Right atrium auricular region (tissue), 2 donors: Measurements from ENCODE around the gene CACNA2D4. TPM values are rescaled to one million over a fixed set of nuclear protein-coding genes. Genes with fewer than 3 reads are reported as not detected.

ENCODE experiments used
- DNase-seq: peaks from one replicate; pipeline ENCODE4 v3.0.0-alpha.2; 2019; ENCODE audit warnings: low spot score
- H3K27ac ChIP-seq, 2 donors: fragments of 200-600 bp; sonication (generic); 1 replicate in 1 of 2; 2 replicates in 1 of 2; pipeline ENCODE4 v1.5.1; 2016 to 2019
- H3K27me3 ChIP-seq, 2 donors: fragments of 200-600 bp; sonication (generic); one replicate each; pipeline versions ENCODE4 v1.5.1 to v1.6.0; 2017 to 2019
- H3K36me3 ChIP-seq: fragments of 200-600 bp; sonication (generic); one replicate; pipeline ENCODE4 v1.5.1; 2016
- H3K4me1 ChIP-seq, 2 donors: fragments of 200-600 bp; sonication (generic); one replicate each; pipeline versions ENCODE4 v1.5.1 to v1.6.0; 2017 to 2019
- H3K4me3 ChIP-seq, 2 donors: fragments of 200-600 bp; sonication (generic); 1 replicate in 1 of 2; 2 replicates in 1 of 2; pipeline ENCODE4 v1.5.1; 2017 to 2019; ENCODE audit warnings: mild to moderate bottlenecking in 1 of 2, moderate library complexity in 1 of 2
- H3K9me3 ChIP-seq, 2 donors: fragments of 200-600 bp; sonication (generic); one replicate each; pipeline ENCODE4 v1.5.1; 2019
- CTCF ChIP-seq, 2 donors: fragments of 200-600 bp; sonication (generic); IDR thresholded peaks; one replicate each; pipeline ENCODE4 v1.5.1; 2019; ENCODE audit warnings: antibody characterized with exemption in 2 of 2
- total RNA-seq, 2 donors: library from RNA; depleted of rRNA; stranded (reverse); fragments of >200 nt; gene quantifications; one replicate each; pipeline ENCODE4 v1.1.0, GENCODE V29; 2016

CACNA2D4 gene
- total RNA-seq, 2 donors from 2014 or later: 1.6 to 4.1 TPM

GRCh38 chr12:1799051-1799881 lies 119.2 kb downstream of the CACNA2D4 start:
- no peak for DNase-seq
- H3K4me1 ChIP-seq: peaks cover 0 to 28% of the 10 kb centered on the region in 2 donors
- no peaks in the 10 kb centered on the region for H3K9me3 ChIP-seq
- H3K27ac ChIP-seq: no peak overlapping the region
- H3K4me3 ChIP-seq: no peak overlapping the region
- no peaks in the 10 kb centered on the region for H3K36me3 ChIP-seq
- no peak for TF ChIP-seq CTCF (IDR thresholded peaks at IDR 0.05)
- H3K27me3 ChIP-seq: no peaks in the 10 kb centered on the region

- peak; percentile 55 for DNase-seq
- peaks cover 0 to 27% of the 10 kb centered on the region in 2 donors for H3K4me1 ChIP-seq
- H3K36me3 ChIP-seq: no peaks in the 10 kb centered on the region
- H3K27me3 ChIP-seq: no peaks in the 10 kb centered on the region
- H3K27ac ChIP-seq: no peak overlapping the region
- H3K4me3 ChIP-seq: no peak overlapping the region
- no peak for TF ChIP-seq CTCF (IDR thresholded peaks at IDR 0.05)
- H3K9me3 ChIP-seq: no peaks in the 10 kb centered on the region
These were observed 119.8 kb downstream of the CACNA2D4 start for GRCh38 chr12:1798641-1799020.

- Histone ChIP-seq H3K36me3 (no peaks in the 10 kb centered on the region), H3K9me3 (no peaks in the 10 kb centered on the region), H3K4me3 (no peak overlapping the region), H3K4me1 (peaks cover 0 to 27% of the 10 kb centered on the region in 2 donors), H3K27me3 (no peaks in the 10 kb centered on the region), H3K27ac (no peak overlapping the region)
- TF ChIP-seq CTCF (IDR thresholded peaks at IDR 0.05): no peak
- peak; percentile 57 for DNase-seq
These were observed 120.3 kb downstream of the CACNA2D4 start for GRCh38 chr12:1797991-1798640.

GRCh38 chr12:1797011-1797901 lies 121.2 kb downstream of the CACNA2D4 start:
- DNase-seq: peak; percentile 68
- TF ChIP-seq CTCF (IDR thresholded peaks at IDR 0.05): peak in 1 of 2 donors; percentile 18
- H3K27ac ChIP-seq: peak overlapping the region; percentile 77 to 82
- no peaks in the 10 kb centered on the region for H3K27me3 ChIP-seq
- no peaks in the 10 kb centered on the region for H3K9me3 ChIP-seq
- no peaks in the 10 kb centered on the region for H3K36me3 ChIP-seq
- peak overlapping the region; percentile 40 to 64 for H3K4me3 ChIP-seq
- peaks cover 0 to 27% of the 10 kb centered on the region in 2 donors for H3K4me1 ChIP-seq

GRCh38 chr12:1796515-1797010 lies 121.9 kb downstream of the CACNA2D4 start:
- H3K4me1 ChIP-seq: peaks cover 0 to 29% of the 10 kb centered on the region in 2 donors
- peak; percentile 67 for DNase-seq
- H3K9me3 ChIP-seq: no peaks in the 10 kb centered on the region
- no peaks in the 10 kb centered on the region for H3K36me3 ChIP-seq
- no peak for TF ChIP-seq CTCF (IDR thresholded peaks at IDR 0.05)
- no peaks in the 10 kb centered on the region for H3K27me3 ChIP-seq
- H3K4me3 ChIP-seq: peak overlapping the region; percentile 40 to 64
- peak overlapping the region; percentile 77 to 82 for H3K27ac ChIP-seq
